ENCODE data around the gene PRDM15. TPM values are rescaled to one million over a fixed set of nuclear protein-coding genes. Genes with fewer than 3 reads are reported as not detected.

The PRDM15 gene
- total RNA-seq, 4 donors from 2014 or later, result 4.7 to 12.3 (median 7.3) TPM

GRCh38 chr21:41894511-41894910, 15.4 kb upstream of the PRDM15 start:
- Histone ChIP-seq H3K27ac (no peak overlapping the region), H3K36me3 (no peaks in the 10 kb centered on the region), H3K9me3 (no peaks in the 10 kb centered on the region), H3K4me1 (peaks cover 10 to 11% of the 10 kb centered on the region in 2 donors), H3K27me3 (no peaks in the 10 kb centered on the region), H3K4me3 (replicated peaks in 1 of 3) (no peak overlapping the region)
- WGBS, 2 donors, result 96 to 100% methylated on average over 9 of the region's 9 CpGs
- intact Hi-C loops (cut with DNase I), result no loop called here
- TF ChIP-seq CTCF (IDR thresholded peaks at IDR 0.05), result no peak
- no peak for TF ChIP-seq POLR2A (IDR thresholded peaks at IDR 0.05)
- DNase-seq, result no peak

- Histone ChIP-seq H3K27me3 (no peaks in the 10 kb centered on the region), H3K4me1 (peaks cover 10 to 11% of the 10 kb centered on the region in 2 donors), H3K36me3 (peaks cover 0 to 6% of the 10 kb centered on the region in 2 donors), H3K4me3 (replicated peaks in 1 of 3) (no peak overlapping the region), H3K27ac (no peak overlapping the region), H3K9me3 (no peaks in the 10 kb centered on the region)
- no peak for DNase-seq
- TF ChIP-seq CTCF (IDR thresholded peaks at IDR 0.05), result no peak
- no peak for TF ChIP-seq POLR2A (IDR thresholded peaks at IDR 0.05)
- 93 to 96% methylated on average over 15 to 16 of the region's 16 CpGs for WGBS, 2 donors
- intact Hi-C loops (cut with DNase I), result no loop called here
Measured at GRCh38 chr21:41892726-41893125, 13.6 kb upstream of the PRDM15 start.

- Histone ChIP-seq H3K27ac (no peak overlapping the region), H3K27me3 (no peaks in the 10 kb centered on the region), H3K4me1 (peaks cover 3 to 7% of the 10 kb centered on the region in 2 donors), H3K9me3 (no peaks in the 10 kb centered on the region), H3K4me3 (replicated peaks in 1 of 3) (no peak overlapping the region), H3K36me3 (peaks cover 0 to 6% of the 10 kb centered on the region in 2 donors)
- WGBS, 2 donors, result 89 to 91% methylated on average over 5 of the region's 5 CpGs
- intact Hi-C loops (cut with DNase I), result no loop called here
- TF ChIP-seq POLR2A (IDR thresholded peaks at IDR 0.05), result no peak
- no peak for TF ChIP-seq CTCF (IDR thresholded peaks at IDR 0.05)
- no peak for DNase-seq
Measured at GRCh38 chr21:41891132-41891531, 12.0 kb upstream of the PRDM15 start.

DNA sequence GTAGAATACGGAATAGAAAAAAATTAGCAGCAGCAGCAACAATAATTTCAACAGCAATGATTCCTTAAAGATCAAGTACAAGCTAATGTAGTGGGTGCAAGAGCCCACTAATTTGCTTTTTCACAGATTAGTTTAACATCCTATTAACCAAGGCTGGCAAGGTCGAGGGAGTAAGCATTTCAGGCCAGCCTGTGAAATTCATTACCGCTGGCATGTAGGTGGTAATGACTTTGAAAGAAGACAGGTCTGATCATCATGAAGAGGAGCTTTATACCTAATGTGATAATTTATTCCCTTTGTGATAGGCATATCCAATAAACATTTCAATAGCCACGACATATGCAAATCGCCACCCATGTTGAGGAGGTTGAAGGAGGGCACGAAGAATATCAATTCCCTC, 11.2 kb upstream of the PRDM15 start:
- H3K27ac ChIP-seq, result no peak overlapping the region
- no peak for DNase-seq
- 76 to 79% methylated on average over 6 of the region's 6 CpGs for WGBS, 2 donors
- H3K36me3 ChIP-seq, result peaks cover 0 to 6% of the 10 kb centered on the region in 2 donors
- H3K4me3 ChIP-seq (replicated peaks in 1 of 3), result no peak overlapping the region
- no peaks in the 10 kb centered on the region for H3K9me3 ChIP-seq
- no peak for TF ChIP-seq CTCF (IDR thresholded peaks at IDR 0.05)
- no peak for TF ChIP-seq POLR2A (IDR thresholded peaks at IDR 0.05)
- intact Hi-C loops (cut with DNase I), result no loop called here
- no peaks in the 10 kb centered on the region for H3K4me1 ChIP-seq
- no peaks in the 10 kb centered on the region for H3K27me3 ChIP-seq

- intact Hi-C loops (cut with DNase I), result no loop called here
- Histone ChIP-seq H3K27me3 (no peaks in the 10 kb centered on the region), H3K36me3 (peaks cover 0 to 6% of the 10 kb centered on the region in 2 donors), H3K9me3 (no peaks in the 10 kb centered on the region), H3K4me3 (replicated peaks in 1 of 3) (no peak overlapping the region), H3K27ac (no peak overlapping the region), H3K4me1 (no peaks in the 10 kb centered on the region)
- no peak for DNase-seq
- TF ChIP-seq POLR2A (IDR thresholded peaks at IDR 0.05) (no peak), CTCF (IDR thresholded peaks at IDR 0.05) (no peak)
- 92 to 96% methylated on average over 12 to 13 of the region's 13 CpGs for WGBS, 2 donors
Measured at GRCh38 chr21:41888749-41889376, 9.7 kb upstream of the PRDM15 start.

All from thyroid gland (tissue), 4 donors.